Upper lobe of left lung (tissue), 6 donors: ENCODE data around the gene BCAS1. TPM values are rescaled to one million over a fixed set of nuclear protein-coding genes. Genes with fewer than 3 reads are reported as not detected.

Source experiments
- ATAC-seq, 2 donors: fragments of 200-7000 bp; cut with Tn5 transposase; one replicate each; pipeline ENCODE4 v1.9.1; 2022; ENCODE audit warnings: mild to moderate bottlenecking in 2 of 2, moderate library complexity in 2 of 2; ENCODE audit not compliant: low FRiP score in 2 of 2
- DNase-seq, 2 donors: peaks; one replicate each; pipeline ENCODE4 v3.0.0-alpha.2; 2019 to 2020
- H3K27ac ChIP-seq, 4 donors: fragments of 200-600 bp; sonication (generic); one replicate each; pipeline ENCODE4 v1.5.1; 2016 to 2019
- H3K27me3 ChIP-seq, 4 donors: fragments of 200-600 bp; sonication (generic); one replicate each; pipeline ENCODE4 v1.5.1; 2017 to 2019
- H3K36me3 ChIP-seq, 4 donors: fragments of 200-600 bp; sonication (generic); one replicate each; pipeline ENCODE4 v1.5.1; 2016 to 2019
- H3K4me1 ChIP-seq, 4 donors: fragments of 200-600 bp; sonication (generic); one replicate each; pipeline ENCODE4 v1.5.1; 2018 to 2019
- H3K4me3 ChIP-seq, 4 donors: fragments of 200-600 bp; sonication (generic); one replicate each; pipeline ENCODE4 v1.5.1; 2017 to 2019; ENCODE audit warnings: mild to moderate bottlenecking in 2 of 4, moderate library complexity in 1 of 4
- H3K9me3 ChIP-seq, 4 donors: fragments of 200-600 bp; sonication (generic); one replicate each; pipeline ENCODE4 v1.5.1; 2018 to 2019
- CTCF ChIP-seq, 6 experiments: fragments of 450-650 bp in 4 of 6; fragments of 200-600 bp in 2 of 6; sonication (generic) in 2 of 6; IDR thresholded peaks; one replicate each; pipeline ENCODE4 v1.5.1; 2016 to 2019; ENCODE audit warnings: antibody characterized with exemption in 6 of 6
- EP300 ChIP-seq, 4 donors: sonication (generic); formaldehyde crosslinking; IDR thresholded peaks; one replicate each; pipeline ENCODE4 v1.5.1; 2017; ENCODE audit warnings: antibody characterized with exemption in 4 of 4, control low read depth in 2 of 4
- POLR2A ChIP-seq, 4 donors: fragments of 450-650 bp; IDR thresholded peaks; one replicate each; pipeline ENCODE4 v1.5.1; 2016 to 2017; ENCODE audit warnings: antibody characterized with exemption in 4 of 4, mild to moderate bottlenecking in 2 of 4
- POLR2AphosphoS5 ChIP-seq, 2 donors: sonication (generic); formaldehyde crosslinking; IDR thresholded peaks; one replicate each; pipeline ENCODE4 v1.5.1; 2017; ENCODE audit warnings: antibody characterized with exemption in 2 of 2
- WGBS, 2 donors: methylation state at CpG; one replicate each; pipeline ENCODE4 v1.1.5; 2017 to 2018; 5-methylcytosine and 5-hydroxymethylcytosine counted together
- total RNA-seq, 6 donors: library from RNA; depleted of rRNA in 4 of 6; stranded (reverse); fragments of >200 nt in 4 of 6; gene quantifications; one replicate each; pipeline versions ENCODE4 v1.1.0 to v1.2.1, GENCODE V29; 2016 to 2021
- donor health status: DM: no; HTN: no; CAD: no; lungs with moderate emphysema.
- donor health status: DM: no; HTN: yes; CAD: no; lungs with severe emphysema.

Gene BCAS1
- total RNA-seq, 6 donors from 2014 or later, result 0.74 to 11.2 (median 1.3) TPM

DNA sequence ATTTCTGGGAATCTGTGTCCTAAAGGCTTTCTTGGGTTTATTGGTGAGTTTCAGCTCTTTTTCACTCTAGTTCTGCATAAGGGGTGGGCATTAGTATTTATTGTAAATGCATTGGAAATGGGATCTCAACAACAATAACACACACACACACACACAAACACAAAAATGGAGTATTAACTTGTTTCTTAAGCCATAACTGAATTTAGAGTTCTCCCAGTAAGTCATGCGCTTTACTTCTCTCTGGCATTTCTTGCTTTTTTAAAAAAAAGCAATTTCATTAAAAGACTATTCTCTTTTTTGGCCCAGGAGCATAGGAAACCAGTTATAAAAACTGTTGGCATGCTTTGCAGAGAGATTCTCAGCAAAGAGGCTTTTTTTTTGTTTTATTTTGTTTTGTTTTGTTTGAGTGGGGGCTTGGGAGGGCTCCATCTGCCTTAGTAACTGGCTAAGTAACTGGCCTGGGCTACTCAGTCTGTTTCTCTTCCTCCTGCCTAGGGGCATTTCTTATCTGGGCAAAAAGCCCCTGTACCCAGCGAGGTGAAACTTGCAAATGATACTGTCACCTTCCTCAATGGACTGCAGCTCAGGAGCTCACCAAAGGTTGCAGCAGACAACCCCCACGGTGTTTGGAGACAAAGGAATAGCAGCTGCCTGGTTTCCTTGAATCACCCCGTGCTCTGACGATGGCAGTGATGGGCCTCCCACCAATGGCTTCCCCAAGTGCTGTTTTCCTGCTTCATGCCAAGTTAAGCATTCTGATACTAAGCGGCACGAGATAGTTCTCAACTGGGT, 128.5 kb downstream of the BCAS1 start:
- WGBS, 2 donors, result 79 to 87% methylated on average over 6 to 7 of the region's 7 CpGs
- Histone ChIP-seq H3K27me3 (no peaks in the 10 kb centered on the region), H3K36me3 (no peaks in the 10 kb centered on the region), H3K27ac (peak overlapping the region in 1 of 4 donors; percentile 7), H3K4me1 (peaks cover 14 to 28% (median 19%) of the 10 kb centered on the region in 4 donors), H3K4me3 (no peak overlapping the region), H3K9me3 (no peaks in the 10 kb centered on the region)
- no peak for ATAC-seq
- no peak for DNase-seq
- TF ChIP-seq POLR2AphosphoS5 (IDR thresholded peaks at IDR 0.05) (no peak), CTCF (IDR thresholded peaks at IDR 0.05) (no peak)

DNA sequence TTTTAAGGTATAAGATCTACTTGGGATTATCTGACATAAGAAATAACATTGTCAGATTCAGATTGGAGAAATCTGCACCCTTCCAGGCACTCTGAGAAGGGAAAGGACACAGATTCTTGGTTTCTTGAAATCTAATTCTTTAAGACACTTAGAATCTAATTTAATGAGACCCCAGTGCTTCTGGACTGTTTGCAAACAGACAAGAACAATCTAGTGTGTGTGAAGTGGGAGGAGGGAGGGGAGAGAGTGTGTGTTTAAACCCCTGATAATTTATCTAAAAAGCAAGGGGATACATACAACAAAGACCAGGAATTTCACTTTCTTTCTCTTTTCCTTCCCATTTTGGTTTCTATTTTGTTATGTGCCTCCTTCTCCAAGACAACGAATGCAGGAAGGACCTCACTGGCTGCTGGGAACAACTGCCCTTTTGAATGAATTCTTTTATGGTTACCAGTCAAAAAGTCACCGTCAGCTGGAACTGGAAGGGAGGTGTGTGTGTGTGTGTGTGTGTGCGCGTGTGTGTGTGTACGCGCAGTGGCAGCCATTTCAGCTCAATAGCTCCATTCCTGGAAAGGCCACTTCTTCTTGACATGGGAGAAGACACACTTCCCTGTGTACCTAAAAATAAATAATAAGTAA, 129.4 kb downstream of the BCAS1 start:
- Histone ChIP-seq H3K4me3 (no peak overlapping the region), H3K27ac (peak overlapping the region in 2 of 4 donors; percentile 44 to 50), H3K36me3 (no peaks in the 10 kb centered on the region), H3K4me1 (peaks cover 14 to 28% (median 19%) of the 10 kb centered on the region in 4 donors), H3K9me3 (no peaks in the 10 kb centered on the region), H3K27me3 (no peaks in the 10 kb centered on the region)
- no peak for DNase-seq
- TF ChIP-seq CTCF (IDR thresholded peaks at IDR 0.05), result no peak
- TF ChIP-seq POLR2AphosphoS5 (IDR thresholded peaks at IDR 0.05), result no peak
- no peak for TF ChIP-seq EP300 (IDR thresholded peaks at IDR 0.05)
- TF ChIP-seq POLR2A (IDR thresholded peaks at IDR 0.05), result no peak
- peak; percentile 20 to 60 for ATAC-seq
- WGBS, 2 donors, result 47 to 56% methylated on average over 6 of the region's 6 CpGs

DNA sequence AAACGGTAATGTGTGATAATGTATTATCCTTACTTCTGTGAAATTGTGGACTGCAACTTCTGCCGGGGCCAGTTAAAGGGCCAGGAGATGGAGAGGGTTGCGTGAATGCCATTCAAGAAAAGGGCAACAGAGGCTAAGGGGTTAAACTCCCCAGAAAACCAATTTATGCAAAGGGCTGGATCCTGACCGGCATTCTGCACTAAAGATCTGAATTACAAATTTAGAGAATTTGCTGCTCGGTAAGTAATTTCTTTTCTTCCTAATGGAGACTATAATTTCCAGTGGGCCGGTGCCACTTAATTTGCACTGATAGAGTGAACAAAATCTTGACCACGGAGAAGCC, 130.1 kb downstream of the BCAS1 start:
- no peaks in the 10 kb centered on the region for H3K36me3 ChIP-seq
- peak overlapping the region in 3 of 4 donors; percentile 44 to 59 (median 50) for H3K27ac ChIP-seq
- no peaks in the 10 kb centered on the region for H3K27me3 ChIP-seq
- WGBS, 2 donors, result 45 to 59% methylated on average over 7 of the region's 7 CpGs
- DNase-seq, result no peak
- TF ChIP-seq POLR2A (IDR thresholded peaks at IDR 0.05) (no peak), POLR2AphosphoS5 (IDR thresholded peaks at IDR 0.05) (no peak), CTCF (IDR thresholded peaks at IDR 0.05) (no peak), EP300 (IDR thresholded peaks at IDR 0.05) (no peak)
- peaks cover 16 to 28% (median 23%) of the 10 kb centered on the region in 4 donors for H3K4me1 ChIP-seq
- no peak for ATAC-seq
- no peaks in the 10 kb centered on the region for H3K9me3 ChIP-seq
- H3K4me3 ChIP-seq, result no peak overlapping the region

DNA sequence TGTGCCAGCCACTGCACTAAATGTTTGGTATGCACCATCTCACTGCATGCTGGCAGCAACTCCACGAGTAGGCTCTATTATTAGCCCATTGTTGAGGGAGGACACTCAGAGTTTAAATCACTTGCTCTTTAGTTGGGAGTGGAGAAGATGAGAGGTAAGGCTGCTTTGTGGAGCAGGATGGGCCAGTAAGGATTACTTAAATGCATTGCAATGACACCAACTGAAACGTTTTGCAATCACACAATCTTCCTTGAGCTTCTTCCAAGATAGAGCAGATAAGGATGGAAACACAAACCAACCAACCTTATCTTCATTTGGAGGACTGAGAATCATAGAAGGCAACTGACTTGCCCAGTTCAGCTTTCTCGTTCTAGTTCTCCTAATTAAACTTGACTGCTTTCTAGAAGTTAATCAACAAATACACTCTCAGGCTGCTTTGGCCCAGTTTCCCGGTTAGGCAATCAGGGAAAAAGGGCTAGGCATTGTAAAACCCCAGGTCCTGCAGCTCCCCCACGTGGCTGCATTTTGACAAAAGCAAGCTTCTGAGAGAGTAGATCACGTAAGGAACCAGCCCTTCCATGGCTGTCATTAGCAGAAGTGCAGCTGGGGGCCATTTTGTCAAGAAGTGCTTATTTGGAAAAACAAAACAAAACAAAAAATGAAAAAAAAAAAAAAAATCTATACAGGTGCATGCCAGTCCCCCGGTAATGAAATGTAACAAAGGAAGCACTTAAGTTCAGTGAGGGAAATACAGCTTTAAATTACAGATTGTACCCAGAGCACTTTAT, 130.6 kb downstream of the BCAS1 start:
- Histone ChIP-seq H3K4me3 (no peak overlapping the region), H3K4me1 (peaks cover 21 to 30% (median 27%) of the 10 kb centered on the region in 4 donors), H3K27me3 (no peaks in the 10 kb centered on the region), H3K27ac (peak overlapping the region in 3 of 4 donors; percentile 44 to 59 (median 50)), H3K36me3 (no peaks in the 10 kb centered on the region), H3K9me3 (no peaks in the 10 kb centered on the region)
- DNase-seq, result peak in 1 of 2 donors; percentile 93
- TF ChIP-seq POLR2A (IDR thresholded peaks at IDR 0.05) (no peak), CTCF (IDR thresholded peaks at IDR 0.05) (peak; percentile 46 to 74 (median 65)), EP300 (IDR thresholded peaks at IDR 0.05) (no peak), POLR2AphosphoS5 (IDR thresholded peaks at IDR 0.05) (peak in 1 of 2 donors; percentile 27)
- ATAC-seq, result peak; percentile 89 to 91
- 2 to 8% methylated on average over 7 of the region's 7 CpGs for WGBS, 2 donors
